H9 (cell line): Measurements from ENCODE around the gene CDK5. TPM values are rescaled to one million over a fixed set of nuclear protein-coding genes. Genes with fewer than 3 reads are reported as not detected.
A peak's percentile ranks its signal among the peaks of the same experiment; 100 is the strongest.

Source experiments
- DNase-seq: peaks from one replicate; pipeline ENCODE4 v3.0.0-alpha.2; 2017
- H2AFZ ChIP-seq: one replicate; pipeline ENCODE4 v1.6.1; 2013; ENCODE audit warnings: mild to moderate bottlenecking, low read length, control low read depth, moderate library complexity
- H2AK5ac ChIP-seq: 2 replicates; pipeline ENCODE4 v1.6.1; 2013; ENCODE audit warnings: low read length, control low read depth, mixed read lengths; ENCODE audit not compliant: insufficient read length
- H2BK120ac ChIP-seq: one replicate; pipeline ENCODE4 v1.6.1; 2013; ENCODE audit warnings: low read depth, mild to moderate bottlenecking, low read length, control low read depth, inconsistent platforms; ENCODE audit not compliant: poor library complexity, severe bottlenecking
- H2BK12ac ChIP-seq: 2 replicates; pipeline ENCODE4 v1.6.1; 2013; ENCODE audit warnings: low read length, control low read depth, mixed read lengths, low read depth; ENCODE audit not compliant: insufficient read length
- H2BK15ac ChIP-seq: 2 replicates; pipeline ENCODE4 v1.6.1; 2013; ENCODE audit warnings: low read depth, low read length, control low read depth
- H2BK20ac ChIP-seq: one replicate; pipeline ENCODE4 v1.6.1; 2013; ENCODE audit warnings: low read depth, mild to moderate bottlenecking, low read length, control low read depth, inconsistent platforms; ENCODE audit not compliant: poor library complexity, severe bottlenecking
- H2BK5ac ChIP-seq: 2 replicates; pipeline ENCODE4 v1.6.1; 2013; ENCODE audit warnings: low read length, control low read depth, mixed read lengths; ENCODE audit not compliant: insufficient read length
- H3K14ac ChIP-seq: 2 replicates; pipeline ENCODE4 v1.6.1; 2013; ENCODE audit warnings: low read length, control low read depth; ENCODE audit not compliant: insufficient read depth
- H3K18ac ChIP-seq: 2 replicates; pipeline ENCODE4 v1.6.1; 2013; ENCODE audit warnings: low read depth, mild to moderate bottlenecking, mixed read lengths, low read length, control low read depth; ENCODE audit not compliant: insufficient read length
- H3K23ac ChIP-seq: 2 replicates; pipeline ENCODE4 v1.6.1; 2013; ENCODE audit warnings: low read length, control low read depth, mixed read lengths, low read depth; ENCODE audit not compliant: insufficient read length
- H3K23me2 ChIP-seq: 2 replicates; pipeline ENCODE4 v1.6.1; 2013; ENCODE audit warnings: low read depth, mild to moderate bottlenecking, mixed read lengths, low read length, control low read depth; ENCODE audit not compliant: insufficient read length, poor library complexity, severe bottlenecking
- H3K27ac ChIP-seq: 2 replicates; pipeline ENCODE4 v1.5.1; 2013; ENCODE audit warnings: low read length, control low read depth, mixed read lengths, low read depth; ENCODE audit not compliant: insufficient read length
- H3K27me3 ChIP-seq: 2 replicates; pipeline ENCODE4 v1.6.1; 2013; ENCODE audit warnings: low read length, control low read depth, inconsistent platforms; ENCODE audit not compliant: insufficient read depth
- H3K4ac ChIP-seq: 2 replicates; pipeline ENCODE4 v1.6.1; 2013; ENCODE audit warnings: low read depth, mild to moderate bottlenecking, control low read depth, inconsistent platforms, low read length, moderate library complexity
- H3K4me1 ChIP-seq: 2 replicates; pipeline ENCODE4 v1.6.1; 2013; ENCODE audit warnings: low read length, control low read depth, inconsistent platforms; ENCODE audit not compliant: insufficient read depth
- H3K4me2 ChIP-seq: 2 replicates; pipeline ENCODE4 v1.6.1; 2013; ENCODE audit warnings: low read length, control low read depth, mixed read lengths; ENCODE audit not compliant: insufficient read length, insufficient read depth
- H3K56ac ChIP-seq: 2 replicates; pipeline ENCODE4 v1.6.1; 2013; ENCODE audit warnings: low read depth, mild to moderate bottlenecking, mixed read lengths, low read length, control low read depth; ENCODE audit not compliant: insufficient read length
- H3K79me1 ChIP-seq: 2 replicates; pipeline ENCODE4 v1.6.1; 2013; ENCODE audit warnings: low read depth, mild to moderate bottlenecking, moderate library complexity, low read length, control low read depth, inconsistent platforms; ENCODE audit not compliant: insufficient read depth, poor library complexity, severe bottlenecking
- H3K79me2 ChIP-seq: 2 replicates; pipeline ENCODE4 v1.6.1; 2013; ENCODE audit warnings: low read length, control low read depth, inconsistent platforms; ENCODE audit not compliant: insufficient read depth
- H3K9ac ChIP-seq: 2 replicates; pipeline ENCODE4 v1.6.1; 2013; ENCODE audit warnings: low read length, control low read depth, mixed read lengths; ENCODE audit not compliant: insufficient read length; ENCODE audit errors: extremely low read depth
- H3K9me3 ChIP-seq: one replicate; pipeline ENCODE4 v1.6.1; 2013; ENCODE audit warnings: low read depth, low read length, inconsistent platforms; ENCODE audit not compliant: control insufficient read depth
- H3T11ph ChIP-seq: one replicate; pipeline ENCODE4 v1.6.1; 2013; ENCODE audit warnings: mild to moderate bottlenecking, low read length, control low read depth, inconsistent platforms
- H4K20me1 ChIP-seq: one replicate; pipeline ENCODE4 v1.6.1; 2013; ENCODE audit not compliant: control insufficient read depth, insufficient read length, insufficient read depth
- H4K5ac ChIP-seq: 2 replicates; pipeline ENCODE4 v1.6.1; 2013; ENCODE audit warnings: low read depth, mild to moderate bottlenecking, mixed read lengths, low read length, control low read depth; ENCODE audit not compliant: insufficient read length
- H4K8ac ChIP-seq: replicated peaks from 2 replicates; pipeline ENCODE4 v1.6.1; 2013; ENCODE audit warnings: low read length, control low read depth, mixed read lengths, low read depth; ENCODE audit not compliant: insufficient read length
- H4K91ac ChIP-seq: 2 replicates; pipeline ENCODE4 v1.6.1; 2013; ENCODE audit warnings: low read depth, mild to moderate bottlenecking, moderate library complexity, mixed read lengths, low read length, control low read depth; ENCODE audit not compliant: insufficient read length
- H3K27ac Mint-ChIP-seq, 3 experiments: 2 replicates in 2 of 3; 3 replicates in 1 of 3; pipeline ENCODE4 v1.8.0; 2020 to 2021; ENCODE audit warnings: mixed read lengths in 3 of 3, mild to moderate bottlenecking in 1 of 3, moderate library complexity in 1 of 3
- H3K27me3 Mint-ChIP-seq: 2 replicates; pipeline ENCODE4 v1.8.0; 2021; ENCODE audit warnings: low read depth, mild to moderate bottlenecking, moderate library complexity, mixed read lengths
- H3K36me3 Mint-ChIP-seq, 3 experiments: 2 replicates in 2 of 3; 3 replicates in 1 of 3; pipeline ENCODE4 v1.8.0; 2020 to 2021; ENCODE audit warnings: low read depth in 3 of 3, mixed read lengths in 3 of 3; ENCODE audit not compliant: insufficient read depth in 1 of 3
- H3K4me1 Mint-ChIP-seq, 2 experiments: 2 replicates each; pipeline ENCODE4 v1.8.0; 2020; ENCODE audit warnings: mixed read lengths in 2 of 2
- H3K4me3 Mint-ChIP-seq, 2 experiments: 2 replicates in 1 of 2; 3 replicates in 1 of 2; pipeline ENCODE4 v1.8.0; 2020 to 2021; ENCODE audit warnings: mild to moderate bottlenecking in 2 of 2, mixed read lengths in 2 of 2, moderate library complexity in 1 of 2
- H3K9me3 Mint-ChIP-seq, 2 experiments: 2 replicates in 1 of 2; 3 replicates in 1 of 2; pipeline ENCODE4 v1.8.0; 2020; ENCODE audit warnings: mild to moderate bottlenecking in 2 of 2, mixed read lengths in 2 of 2, moderate library complexity in 1 of 2
- CTCF ChIP-seq: fragments of 200-600 bp; sonication (generic); conservative IDR thresholded peaks from 3 replicates; pipeline ENCODE4 v1.8.0; 2021; ENCODE audit warnings: antibody characterized with exemption, mild to moderate bottlenecking
- WGBS: extraction: QIAGEN DNeasy Blood & Tissue Kit; methylation state at CpG from one replicate; pipeline ENCODE4 v1.1.7; 2013; ENCODE audit warnings: missing lambda C conversion rate, low lambda C conversion rate, mixed read lengths; ENCODE audit not compliant: insufficient read length; ENCODE audit errors: extremely low coverage; 5-methylcytosine and 5-hydroxymethylcytosine counted together
- total RNA-seq: library from RNA; stranded (reverse); gene quantifications from 2 replicates; pipeline ENCODE4 v1.2.1, GENCODE V29; 2021

CDK5 gene
- total RNA-seq, 1 experiment from 2014 or later: 19.9 TPM

DNA sequence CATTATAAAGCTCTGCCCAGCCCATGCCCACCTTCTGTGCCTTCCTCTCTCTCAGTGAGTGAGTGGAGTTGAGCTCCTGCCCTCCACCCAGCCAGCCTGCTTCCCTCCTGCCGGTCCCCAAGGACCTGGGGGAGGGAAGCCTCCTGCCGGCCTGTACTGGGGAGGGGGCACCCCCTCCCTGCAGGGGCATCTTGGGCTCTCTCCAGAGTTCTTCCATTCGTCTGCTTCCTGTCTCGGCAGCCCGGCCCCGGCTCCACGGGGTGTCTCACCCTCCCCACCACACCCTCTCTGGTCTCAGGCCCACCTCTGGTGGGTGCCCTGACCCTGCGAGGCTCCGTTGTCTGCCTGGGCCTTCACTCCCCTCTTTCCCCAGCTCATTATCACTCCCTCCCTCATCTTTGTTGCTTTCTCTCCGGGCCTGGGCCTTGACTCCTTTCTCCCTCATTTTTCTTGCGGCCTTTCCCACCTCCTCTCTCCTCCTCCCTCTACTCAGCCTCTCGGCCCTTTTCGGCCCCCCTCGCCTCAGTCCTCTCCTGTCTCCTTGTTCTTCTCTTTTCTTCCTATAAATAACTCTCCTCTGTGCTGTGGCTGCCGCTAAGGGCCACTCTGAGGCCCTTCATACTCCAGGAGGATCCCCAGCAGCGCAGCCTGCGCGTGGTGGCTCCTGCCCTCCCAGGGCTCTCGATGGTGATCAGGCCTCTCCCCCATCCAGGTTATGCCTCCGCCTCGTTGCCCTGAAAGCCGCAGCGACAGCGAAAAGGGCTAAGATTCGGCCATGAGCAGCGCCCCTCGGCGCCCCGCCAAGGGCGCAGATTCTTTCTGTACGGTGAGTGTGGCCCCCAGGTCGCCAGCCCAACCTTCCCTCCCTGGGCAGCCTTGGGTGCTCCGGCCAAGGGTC lies 3.8 kb upstream of the CDK5 start:
- H2BK20ac ChIP-seq: no peak overlapping the region
- H3K27ac ChIP-seq: no peak overlapping the region
- peaks cover 10 to 19% (median 18%) of the 10 kb centered on the region in 3 experiments; a peak in 5 of 7 replicates for H3K36me3 Mint-ChIP-seq
- DNase-seq: peak; percentile 54
- H3K79me2 ChIP-seq: no peaks in the 10 kb centered on the region
- H2AK5ac ChIP-seq: no peak overlapping the region
- H3K27me3 ChIP-seq: no peaks in the 10 kb centered on the region; the same call in 1 of the 2 replicates
- no peak for TF ChIP-seq CTCF
- H2AFZ ChIP-seq: no peak overlapping the region
- no peak overlapping the region for H3K23ac ChIP-seq
- H3K4me1 ChIP-seq: peaks cover 8% of the 10 kb centered on the region
- H3K4me1 Mint-ChIP-seq: peaks cover 37 to 45% of the 10 kb centered on the region in 2 experiments
- peak overlapping the region; percentile 17 for H2BK12ac ChIP-seq
- H3K9ac ChIP-seq: no peak overlapping the region
- WGBS: no CpG with 5 or more reads among the region's 33 CpGs
- H3K56ac ChIP-seq: no peak overlapping the region
- H2BK5ac ChIP-seq: no peak overlapping the region
- H4K20me1 ChIP-seq: no peaks in the 10 kb centered on the region
- no peaks in the 10 kb centered on the region for H3K9me3 ChIP-seq
- H3K23me2 ChIP-seq: peaks cover 41% of the 10 kb centered on the region
- H4K91ac ChIP-seq: no peak overlapping the region
- no peak overlapping the region for H4K5ac ChIP-seq
- H2BK15ac ChIP-seq: no peak overlapping the region
- H3K4me2 ChIP-seq: peak overlapping the region; percentile 58
- H4K8ac ChIP-seq: no peak overlapping the region
- H3K27ac Mint-ChIP-seq: peak overlapping the region in 1 of 3 experiments; percentile 14; a peak in 1 of 7 replicates
- H3K18ac ChIP-seq: no peak overlapping the region
- no peak overlapping the region for H3T11ph ChIP-seq
- H3K4me3 Mint-ChIP-seq: peak overlapping the region; percentile 78 to 91
- no peaks in the 10 kb centered on the region for H3K79me1 ChIP-seq
- no peaks in the 10 kb centered on the region; a peak in 1 of 5 replicates for H3K9me3 Mint-ChIP-seq
- H2BK120ac ChIP-seq: no peak overlapping the region
- no peak overlapping the region for H3K4ac ChIP-seq
- H3K27me3 Mint-ChIP-seq: peaks cover 9% of the 10 kb centered on the region
- H3K14ac ChIP-seq: no peak overlapping the region; the same call in 1 of the 2 replicates
